GM12878 (cell line): ENCODE measurements around the gene SLC25A11. TPM values are rescaled to one million over a fixed set of nuclear protein-coding genes. Genes with fewer than 3 reads are reported as not detected.

Experiments used
- ATAC-seq: fragments of 200-7000 bp; cut with Tn5 transposase; 3 replicates; pipeline ENCODE4 v1.9.1; 2020; ENCODE audit warnings: mild to moderate bottlenecking, moderate library complexity
- BruUV-seq: library from RNA; stranded (reverse); fragments of 400-500 nt; replicated peaks from 2 replicates; lab custom pipeline; 2021; lab: Mats Ljungman, UMichigan
- CTCF ChIA-PET: fragments of 300-600 bp; sonication (Branson Sonifier 250); formaldehyde crosslinking; extraction: SDS; loops from one replicate; lab custom pipeline; 2021; ENCODE audit warnings: inconsistent platforms; lab: Yijun Ruan, JAX
- POLR2A ChIA-PET: fragments of 350-600 bp; formaldehyde crosslinking; extraction: SDS; loops from one replicate; lab custom pipeline; 2021; ENCODE audit warnings: inconsistent platforms; lab: Charles Lee
- RAD21 ChIA-PET: fragments of 300-600 bp; sonication (Branson Sonifier 250); formaldehyde crosslinking; loops from one replicate; lab custom pipeline; 2023; ENCODE audit warnings: antibody characterized with exemption; ENCODE audit not compliant: unreplicated experiment; lab: Charles Lee
- SMC1A ChIA-PET: fragments of 300-600 bp; sonication (Branson Sonifier 250); formaldehyde crosslinking; loops from one replicate; lab custom pipeline; 2023; ENCODE audit not compliant: unreplicated experiment, uncharacterized antibody; lab: Charles Lee
- DNase-seq: peaks from one replicate; pipeline ENCODE4 v3.0.0-alpha.2; 2011; ENCODE audit warnings: low read depth, low spot score
- FAIRE-seq: peaks from 3 replicates; lab custom pipeline; 2011; peaks lifted over from hg19 to GRCh38; lab: Jason Lieb, UNC
- H2AFZ ChIP-seq: 2 replicates; pipeline ENCODE4 v1.6.0; 2011; ENCODE audit warnings: low read depth, low read length, control low read depth; ENCODE audit not compliant: control insufficient read depth
- H3K27ac ChIP-seq: 2 replicates; pipeline ENCODE4 v1.5.1; 2011; ENCODE audit warnings: control low read depth; ENCODE audit not compliant: control insufficient read depth, insufficient read depth
- H3K27me3 ChIP-seq, 2 experiments: replicated peaks in 1 of 2; 2 replicates each; pipeline versions ENCODE4 v1.6.0 to v1.6.1; 2011; ENCODE audit warnings: low read length in 1 of 2; ENCODE audit not compliant: control insufficient read depth in 2 of 2, insufficient read depth in 2 of 2
- H3K36me3 ChIP-seq, 2 experiments: 2 replicates each; pipeline ENCODE4 v1.5.1; 2011; ENCODE audit warnings: low read length in 1 of 2; ENCODE audit not compliant: control insufficient read depth in 2 of 2, insufficient read depth in 2 of 2
- H3K4me1 ChIP-seq: 2 replicates; pipeline ENCODE4 v1.6.1; 2011; ENCODE audit warnings: mild to moderate bottlenecking, low read length, moderate library complexity, mixed read lengths; ENCODE audit not compliant: control insufficient read depth, insufficient read depth
- H3K4me2 ChIP-seq: 2 replicates; pipeline ENCODE4 v1.6.0; 2011; ENCODE audit warnings: control low read depth; ENCODE audit not compliant: control insufficient read depth, insufficient read depth
- H3K4me3 ChIP-seq: fragments of 200-600 bp; sonication (generic); 2 replicates; pipeline ENCODE4 v1.5.1; 2016
- H3K79me2 ChIP-seq: 2 replicates; pipeline ENCODE4 v1.6.0; 2011; ENCODE audit warnings: low read length; ENCODE audit not compliant: control insufficient read depth, insufficient read depth
- H3K9ac ChIP-seq: 2 replicates; pipeline ENCODE4 v1.8.0; 2011; ENCODE audit warnings: low read length, control low read depth, mixed read lengths; ENCODE audit not compliant: control insufficient read depth, insufficient read depth
- H3K9me3 ChIP-seq: replicated peaks from 3 replicates; pipeline ENCODE4 v1.5.1; 2011; ENCODE audit warnings: mild to moderate bottlenecking, low read length; ENCODE audit not compliant: control insufficient read depth, insufficient read depth
- H4K20me1 ChIP-seq: 2 replicates; pipeline ENCODE4 v1.6.0; 2011; ENCODE audit not compliant: control insufficient read depth, insufficient read depth
- CHD2 ChIP-seq: IDR thresholded peaks from 2 replicates; pipeline ENCODE4 v1.6.1; 2011; ENCODE audit warnings: low read depth, low read length, improper control_type of control experiment, borderline replicate concordance
- DPF2 ChIP-seq: fragments of 450-650 bp; IDR thresholded peaks from 2 replicates; pipeline ENCODE4 v1.6.1; 2017; ENCODE audit warnings: mild to moderate bottlenecking
- ESRRA ChIP-seq: IDR thresholded peaks from 2 replicates; pipeline ENCODE4 v1.6.1; 2012; ENCODE audit warnings: mild to moderate bottlenecking, low read length, improper control_type of control experiment
- IKZF1 ChIP-seq: fragments of 450-650 bp; conservative IDR thresholded peaks from 2 replicates; pipeline ENCODE4 v1.6.1; 2017; ENCODE audit warnings: antibody characterized with exemption, mild to moderate bottlenecking
- IRF4 ChIP-seq: IDR thresholded peaks from 2 replicates; pipeline ENCODE4 v1.6.1; 2011; ENCODE audit warnings: low read depth, low read length
- NKRF ChIP-seq: fragments of 450-650 bp; conservative IDR thresholded peaks from 2 replicates; pipeline ENCODE4 v1.6.1; 2017; ENCODE audit warnings: mild to moderate bottlenecking, moderate library complexity
- PAX5 ChIP-seq: IDR thresholded peaks from 2 replicates; pipeline ENCODE4 v1.6.1; 2011; ENCODE audit warnings: low read depth, low read length, borderline replicate concordance
- SIX5 ChIP-seq: IDR thresholded peaks from 2 replicates; pipeline ENCODE4 v1.6.1; 2011; ENCODE audit warnings: mild to moderate bottlenecking, low read depth, low read length, moderate library complexity; ENCODE audit not compliant: severe bottlenecking
- SMC3 ChIP-seq: IDR thresholded peaks from 2 replicates; pipeline ENCODE4 v1.6.1; 2011; ENCODE audit warnings: low read length, improper control_type of control experiment, borderline replicate concordance
- SREBF1 ChIP-seq: IDR thresholded peaks from 2 replicates; pipeline ENCODE4 v1.6.1; 2012; ENCODE audit warnings: mild to moderate bottlenecking, low read length
- SUPT20H ChIP-seq: IDR thresholded peaks from 2 replicates; pipeline ENCODE4 v1.6.1; 2011; ENCODE audit warnings: low read depth, mild to moderate bottlenecking, low read length, moderate library complexity, borderline replicate concordance; ENCODE audit not compliant: control insufficient read depth
- ZNF622 ChIP-seq: fragments of 450-650 bp; IDR thresholded peaks from 2 replicates; pipeline ENCODE4 v1.6.1; 2017; ENCODE audit warnings: mild to moderate bottlenecking, inconsistent platforms
- WGBS: methylation state at CpG from one replicate; pipeline ENCODE4 v1.1.6; 2016; ENCODE audit warnings: low lambda C conversion rate; ENCODE audit not compliant: insufficient replicate concordance, insufficient coverage; ENCODE audit errors: missing lambda C conversion rate; 5-methylcytosine and 5-hydroxymethylcytosine counted together
- in situ Hi-C: fragments of 300-500 bp; cut with MboI; formaldehyde crosslinking; loops from 9 replicates; pipeline ENCODE4 v1.14.3; 2018; ENCODE audit warnings: mixed read lengths
- intact Hi-C: fragments of 100-400 bp; cut with micrococcal nuclease; formaldehyde crosslinking; loops from one replicate; pipeline ENCODE4 v1.14.2; 2022; ENCODE audit not compliant: unreplicated experiment
- polyA plus RNA-seq, 11 experiments: library from polyadenylated mRNA; depleted of rRNA in 4 of 11; unstranded in 6 of 11; stranded (reverse) in 5 of 11; fragments of >200 nt; fragmentation: Nextera tagmentation in 4 of 11; fragmentation: Illumina TruSeq in 1 of 11; extraction: Ambion mirVana in 4 of 11; extraction: Trizol in 1 of 11; gene quantifications; 1 replicate in 1 of 11; 2 replicates in 10 of 11; pipeline versions ENCODE4 v1.2.1 to v1.2.3, GENCODE V29; 2011 to 2016; ENCODE audit warnings: inconsistent platforms in 2 of 11, missing spikeins in 2 of 11, low read depth in 1 of 11
- total RNA-seq, 4 experiments: library from RNA; depleted of rRNA in 3 of 4; stranded (reverse); fragments of >200 nt in 3 of 4; fragmentation: Illumina TruSeq in 1 of 4; extraction: Trizol in 1 of 4; gene quantifications; 2 replicates each; pipeline versions ENCODE4 v1.2.1 to v1.2.3, GENCODE V29; 2013 to 2021
- TF ChIP-seq, protein P1 (sequence below): IDR thresholded peaks from 2 replicates; pipeline ENCODE4 v1.6.1; 2012; ENCODE audit warnings: low read depth, low read length, improper control_type of control experiment
- TF ChIP-seq, protein P2 (sequence below): fragments of 450-650 bp; IDR thresholded peaks from 2 replicates; pipeline ENCODE4 v1.6.1; 2014; ENCODE audit warnings: mild to moderate bottlenecking

The SLC25A11 gene
- total and polyA plus RNA-seq, 10 of the 15 experiments (the other 5 are each of a cell fraction or from before 2014, with no cell fraction given) = 5.8 to 142 (median 65.0) TPM

DNA sequence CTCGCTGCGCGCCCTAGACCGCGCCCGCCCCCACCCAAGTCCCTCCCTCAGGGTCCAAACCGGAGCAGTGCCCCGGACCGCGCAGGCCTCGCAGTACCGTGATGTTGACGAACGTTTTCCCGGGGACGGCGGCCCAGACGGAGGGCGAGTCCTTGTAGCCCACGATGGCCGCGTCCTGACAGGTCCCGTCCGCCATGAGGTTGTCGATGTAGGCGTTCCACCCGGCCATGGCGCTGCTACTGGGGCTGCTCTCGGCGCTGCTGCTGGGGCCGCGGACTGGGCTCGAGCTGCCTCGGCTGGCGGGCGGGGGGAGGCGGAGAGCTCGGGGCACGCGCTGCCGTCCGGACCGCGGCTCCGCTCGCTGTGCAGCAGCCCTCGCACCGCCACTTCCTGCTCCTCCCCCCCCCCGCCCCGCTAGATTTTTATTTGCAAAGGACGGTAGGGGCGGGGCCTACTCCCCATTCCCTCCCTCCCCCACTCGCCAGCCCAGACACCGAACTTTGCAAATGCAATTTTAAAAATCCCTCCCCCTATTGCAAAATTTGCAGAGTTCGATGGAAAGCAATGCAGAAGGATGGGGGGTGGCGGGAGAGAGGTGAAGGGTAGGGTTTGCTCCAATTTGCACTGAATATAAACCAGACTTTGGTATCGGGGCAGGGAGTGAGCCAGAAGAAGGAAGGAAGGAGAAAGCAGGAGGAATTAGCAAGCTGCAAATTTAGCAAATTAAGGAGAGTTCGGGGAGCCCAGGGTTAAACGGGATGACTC, 8.5 kb upstream of the SLC25A11 start, which contains the start of gene PFN1 (continued):
- peak; percentile 65 for TF ChIP-seq CHD2
- TF ChIP-seq IKZF1 = peak; percentile 65; the same call in 1 of the 2 replicates
- TF ChIP-seq, protein P1, sequence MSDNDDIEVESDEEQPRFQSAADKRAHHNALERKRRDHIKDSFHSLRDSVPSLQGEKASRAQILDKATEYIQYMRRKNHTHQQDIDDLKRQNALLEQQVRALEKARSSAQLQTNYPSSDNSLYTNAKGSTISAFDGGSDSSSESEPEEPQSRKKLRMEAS = no peak; the same call in 1 of the 2 replicates
- no peak for TF ChIP-seq PAX5
- TF ChIP-seq, protein P2, sequence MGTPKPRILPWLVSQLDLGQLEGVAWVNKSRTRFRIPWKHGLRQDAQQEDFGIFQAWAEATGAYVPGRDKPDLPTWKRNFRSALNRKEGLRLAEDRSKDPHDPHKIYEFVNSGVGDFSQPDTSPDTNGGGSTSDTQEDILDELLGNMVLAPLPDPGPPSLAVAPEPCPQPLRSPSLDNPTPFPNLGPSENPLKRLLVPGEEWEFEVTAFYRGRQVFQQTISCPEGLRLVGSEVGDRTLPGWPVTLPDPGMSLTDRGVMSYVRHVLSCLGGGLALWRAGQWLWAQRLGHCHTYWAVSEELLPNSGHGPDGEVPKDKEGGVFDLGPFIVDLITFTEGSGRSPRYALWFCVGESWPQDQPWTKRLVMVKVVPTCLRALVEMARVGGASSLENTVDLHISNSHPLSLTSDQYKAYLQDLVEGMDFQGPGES = no peak
- no peak for TF ChIP-seq ZNF622
- 0 out of 2 replicates have a peak, but pooled peaks have one; percentile 13 for TF ChIP-seq SREBF1
- 0 out of 2 replicates have a peak, but pooled peaks have one; percentile 9 for TF ChIP-seq IRF4

DNA sequence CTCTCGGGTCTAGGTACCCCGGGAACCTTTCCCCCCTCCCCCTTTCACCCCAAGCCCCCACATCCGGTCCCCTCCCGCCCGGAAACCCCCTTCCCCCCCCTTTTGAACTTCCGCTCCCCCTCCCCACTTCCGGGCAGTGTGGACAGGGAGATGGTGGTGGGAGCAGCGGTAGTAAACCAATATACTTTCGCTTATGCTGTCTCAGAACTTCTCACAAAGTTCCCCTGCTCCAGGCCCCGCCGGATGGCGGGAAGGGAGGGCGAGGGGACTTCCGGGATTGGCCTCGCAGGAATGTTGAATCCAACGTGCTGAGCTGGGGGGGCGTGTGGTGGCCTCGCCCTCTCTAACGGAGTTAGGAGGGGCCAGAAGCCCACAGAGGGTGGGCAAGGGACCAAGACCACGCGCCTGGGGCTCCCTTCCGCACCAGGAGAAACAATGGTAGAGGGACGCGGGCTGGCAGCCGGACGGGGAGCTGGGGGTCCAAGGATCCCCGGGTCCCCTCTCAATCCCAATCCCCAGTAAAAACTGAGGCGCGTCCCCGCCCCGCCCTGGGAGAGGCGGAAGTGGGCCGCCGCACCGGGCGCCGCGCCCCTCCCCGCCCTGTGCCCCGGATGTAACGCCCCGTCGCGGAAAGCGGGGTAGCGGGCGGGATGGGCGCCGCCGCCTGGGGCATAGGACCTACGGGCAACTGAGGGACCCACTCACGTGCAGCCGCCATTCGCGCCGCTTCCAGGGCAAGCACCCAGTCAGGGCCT, 7.7 kb upstream of the SLC25A11 start:
- Histone ChIP-seq H3K79me2 (peaks cover 71% of the 10 kb centered on the region), H2AFZ (no peak overlapping the region), H3K9ac (peak overlapping the region; percentile 100), H3K36me3 (peaks cover 17 to 18% of the 10 kb centered on the region in 2 experiments), H3K27me3 (no peaks in the 10 kb centered on the region), H3K9me3 (no peaks in the 10 kb centered on the region), H3K4me2 (peak overlapping the region; percentile 50), H3K4me3 (peak overlapping the region; percentile 96), H3K27ac (peak overlapping the region; percentile 100), H3K4me1 (peaks cover 45% of the 10 kb centered on the region), H4K20me1 (peaks cover 5% of the 10 kb centered on the region)
- ChIA-PET POLR2A (interaction anchor here (0.8 to 17.5 kb wide), 5 partner anchors 8 to 115 kb away, joined by 3 to 272 read pairs (median 6); partner anchors contain the start of genes RNF167, SLC25A11 and SPAG7), RAD21 (interaction anchor here (0.7 to 9.8 kb wide), 6 partner anchors 8 to 245 kb away, joined by 3 to 73 read pairs (median 4); partner anchors contain the start of genes CAMTA2, CHRNE, RNF167 and SLC25A11), SMC1A (interaction anchor here (7.1 kb wide), 1 partner anchor 19 kb away, joined by 50 read pairs; the partner anchor contains the start of gene SPAG7), CTCF (interaction anchor here (1.0 to 3.3 kb wide), 4 partner anchors 19 to 70 kb away, joined by 3 to 13 read pairs (median 8); partner anchors contain the start of gene SPAG7)
- no peak for FAIRE-seq
- in situ Hi-C loops = no loop called here
- under 1% methylated on average over 28 of the region's 56 CpGs for WGBS
- ATAC-seq = peak; percentile 33
- intact Hi-C loops = loop anchor here (2.0 kb wide), 1 partner anchor 49 kb away; the partner anchor contains the start of genes INCA1 and KIF1C
- no TSS peak for BruUV-seq
- no peak for DNase-seq
- TF ChIP-seq DPF2 (peak; percentile 70; the same call in 1 of the 2 replicates), SMC3 (no peak), ESRRA (no peak), NKRF (peak; percentile 24), SUPT20H (no peak), SIX5 (peak; percentile 13)
